Eye (tissue), 1 donor: ENCODE measurements around the gene SMPDL3A.
"Not testable (repeated sequence)": the region's sequence is repeated elsewhere in the genome, so short reads cannot be mapped to it uniquely, and the experiment has no call there.

Experiments
- DNase-seq: peaks from one replicate; pipeline ENCODE4 v3.0.0-alpha.2; 2015

Gene SMPDL3A

GRCh38 chr6:122789182-122790027 is at the start of gene SMPDL3A:
Gene SMPDL3A, plus strand, starts transcription at chr6:122789258. Its CDS starts 89 bp downstream, at chr6:122789347.
- DNase-seq = peak; percentile 93

- no peak for DNase-seq
These were observed 49.0 kb upstream of the SMPDL3A start for GRCh38 chr6:122740091-122740490.

- DNase-seq = no peak
These were observed 48.1 kb upstream of the SMPDL3A start for GRCh38 chr6:122740936-122741335.

- DNase-seq = not testable (repeated sequence)
These were observed 44.8 kb upstream of the SMPDL3A start for GRCh38 chr6:122744247-122744646.

- DNase-seq = not testable (repeated sequence)
These were observed 44.2 kb upstream of the SMPDL3A start for GRCh38 chr6:122744856-122745255.

GRCh38 chr6:122746688-122747087 is 42.4 kb upstream of the SMPDL3A start:
- DNase-seq = no peak

- no peak for DNase-seq
These were observed 41.5 kb upstream of the SMPDL3A start for GRCh38 chr6:122747573-122747972.

- DNase-seq = not testable (repeated sequence)
These were observed 40.1 kb upstream of the SMPDL3A start for GRCh38 chr6:122748945-122749344.

- DNase-seq = no peak
These were observed 39.5 kb upstream of the SMPDL3A start for GRCh38 chr6:122749451-122750050.

- DNase-seq = no peak
These were observed 37.7 kb upstream of the SMPDL3A start for GRCh38 chr6:122751326-122751725.

- no peak for DNase-seq
These were observed 36.6 kb upstream of the SMPDL3A start for GRCh38 chr6:122752459-122752858.

- DNase-seq = no peak
These were observed 35.9 kb upstream of the SMPDL3A start for GRCh38 chr6:122753000-122753687.

- DNase-seq = no peak
These were observed 35.4 kb upstream of the SMPDL3A start for GRCh38 chr6:122753688-122754056.

- no peak for DNase-seq
These were observed 34.8 kb upstream of the SMPDL3A start for GRCh38 chr6:122754191-122754731.

GRCh38 chr6:122755901-122756300 is 33.2 kb upstream of the SMPDL3A start:
- DNase-seq = no peak

- no peak for DNase-seq
These were observed 30.1 kb upstream of the SMPDL3A start for GRCh38 chr6:122758927-122759334.

- DNase-seq = no peak
These were observed 28.7 kb upstream of the SMPDL3A start for GRCh38 chr6:122760330-122760729.

GRCh38 chr6:122766256-122766655 is 22.8 kb upstream of the SMPDL3A start:
- DNase-seq = no peak

GRCh38 chr6:122770835-122771601 is 18.0 kb upstream of the SMPDL3A start:
- no peak for DNase-seq

- no peak for DNase-seq
These were observed 16.2 kb upstream of the SMPDL3A start for GRCh38 chr6:122772724-122773415.

- DNase-seq = no peak
These were observed 13.1 kb upstream of the SMPDL3A start for GRCh38 chr6:122775975-122776374.

- no peak for DNase-seq
These were observed 10.8 kb upstream of the SMPDL3A start for GRCh38 chr6:122778302-122778701.
